ENCODE results near the gene PARD6G. TPM values are rescaled to one million over a fixed set of nuclear protein-coding genes. Genes with fewer than 3 reads are reported as not detected.

Gene PARD6G
- total and polyA plus RNA-seq, 3 donors from 2014 or later, result 3.0 to 7.5 (median 5.3) TPM

- intact Hi-C loops (cut with DNase I; ENCODE audit: low total_unique reads), result no loop called here
- H3K36me3 ChIP-seq (ENCODE audit: low read depth, missing control alignments), result no peaks in the 10 kb centered on the region
- peaks cover 11% of the 10 kb centered on the region for H3K4me1 ChIP-seq
- H3K4me3 ChIP-seq, result no peak overlapping the region
- no peaks in the 10 kb centered on the region for H3K27me3 ChIP-seq
- TF ChIP-seq CTCF (IDR thresholded peaks at IDR 0.05), result no peak
- TF ChIP-seq POLR2A (IDR thresholded peaks at IDR 0.05), result no peak
- DNase-seq, result no peak
- 23 to 33% methylated on average over 10 of the region's 10 CpGs for WGBS, 2 donors
- no peaks in the 10 kb centered on the region for H3K9me3 ChIP-seq
- H3K27ac ChIP-seq, result no peak overlapping the region
Observed at GRCh38 chr18:80107426-80107825, 139.9 kb downstream of the PARD6G start.

Other genes starting within 250 kb of the PARD6G start
- gene RBFA, start 213.1 kb downstream of the PARD6G start, total RNA-seq, result 10 to 100 TPM; 57.0 to 57.6 TPM
- 25.9 TPM for gene RBFA, start 213.1 kb downstream of the PARD6G start, polyA plus RNA-seq (ENCODE audit: insufficient read depth, low read depth, low replicate concordance)
- gene ADNP2, start 138.3 kb downstream of the PARD6G start, total RNA-seq, result 10 to 100 TPM; 56.8 to 57.7 TPM
- gene ADNP2, start 138.3 kb downstream of the PARD6G start, polyA plus RNA-seq (ENCODE audit: insufficient read depth, low read depth, low replicate concordance), result 50.0 TPM